HCT116 (cell line): Measurements from ENCODE around the gene DIDO1.

ENCODE experiments used
- EZH2 ChIP-seq: fragments of 200-600 bp; sonication (generic); IDR thresholded peaks from 2 replicates; pipeline ENCODE4 v1.6.1; 2017; ENCODE audit warnings: antibody characterized with exemption, mixed run types
- EZH2phosphoT487 ChIP-seq: fragments of 200-600 bp; IDR thresholded peaks from 2 replicates; pipeline ENCODE4 v1.6.1; 2018; ENCODE audit warnings: antibody characterized with exemption, borderline replicate concordance
- POLR2A ChIP-seq: IDR thresholded peaks from 2 replicates; pipeline ENCODE4 v1.7.0; 2011; ENCODE audit warnings: borderline replicate concordance; ENCODE audit not compliant: insufficient read depth, insufficient read length; ENCODE audit errors: extremely low read depth
- POLR2AphosphoS5 ChIP-seq: IDR thresholded peaks from 2 replicates; pipeline ENCODE4 v1.6.1; 2011; ENCODE audit warnings: mild to moderate bottlenecking, low read depth, low read length, moderate library complexity
- RAD21 ChIP-seq: IDR thresholded peaks from 2 replicates; pipeline ENCODE4 v1.6.1; 2012; ENCODE audit warnings: low read depth, mild to moderate bottlenecking
- YY1 ChIP-seq: IDR thresholded peaks from 2 replicates; pipeline ENCODE4 v1.6.1; 2011; ENCODE audit warnings: low read length, low read depth, moderate library complexity, mild to moderate bottlenecking; ENCODE audit not compliant: insufficient replicate concordance; ENCODE audit errors: extremely low read depth
- ZNF274 ChIP-seq: fragments of 200-500 bp; sonication (Bioruptor generic); IDR thresholded peaks from 2 replicates; pipeline ENCODE4 v1.6.1; 2014; ENCODE audit warnings: mild to moderate bottlenecking, low read depth, low read length, inconsistent platforms
- TF ChIP-seq, protein P1 (sequence below): IDR thresholded peaks from 2 replicates; pipeline ENCODE4 v1.6.1; 2012; ENCODE audit warnings: low read depth
- TF ChIP-seq, protein P2 (sequence below), 3 experiments: fragments of 200-600 bp in 1 of 3; sonication (generic) in 1 of 3; IDR thresholded peaks in 2 of 3; conservative IDR thresholded peaks in 1 of 3; 2 replicates each; pipeline ENCODE4 v1.5.1; 2012 to 2017; ENCODE audit warnings: low read depth in 2 of 3, low read length in 2 of 3, antibody characterized with exemption in 1 of 3, borderline replicate concordance in 1 of 3, control low read depth in 1 of 3, mild to moderate bottlenecking in 1 of 3, mixed read lengths in 1 of 3, mixed run types in 1 of 3, moderate library complexity in 1 of 3; ENCODE audit not compliant: insufficient read depth in 1 of 3
- TF ChIP-seq, protein P3 (sequence below): IDR thresholded peaks from 2 replicates; pipeline ENCODE4 v1.6.1; 2012
- TF ChIP-seq, protein P4 (sequence below): IDR thresholded peaks from 2 replicates; pipeline ENCODE4 v1.6.1; 2012

DNA sequence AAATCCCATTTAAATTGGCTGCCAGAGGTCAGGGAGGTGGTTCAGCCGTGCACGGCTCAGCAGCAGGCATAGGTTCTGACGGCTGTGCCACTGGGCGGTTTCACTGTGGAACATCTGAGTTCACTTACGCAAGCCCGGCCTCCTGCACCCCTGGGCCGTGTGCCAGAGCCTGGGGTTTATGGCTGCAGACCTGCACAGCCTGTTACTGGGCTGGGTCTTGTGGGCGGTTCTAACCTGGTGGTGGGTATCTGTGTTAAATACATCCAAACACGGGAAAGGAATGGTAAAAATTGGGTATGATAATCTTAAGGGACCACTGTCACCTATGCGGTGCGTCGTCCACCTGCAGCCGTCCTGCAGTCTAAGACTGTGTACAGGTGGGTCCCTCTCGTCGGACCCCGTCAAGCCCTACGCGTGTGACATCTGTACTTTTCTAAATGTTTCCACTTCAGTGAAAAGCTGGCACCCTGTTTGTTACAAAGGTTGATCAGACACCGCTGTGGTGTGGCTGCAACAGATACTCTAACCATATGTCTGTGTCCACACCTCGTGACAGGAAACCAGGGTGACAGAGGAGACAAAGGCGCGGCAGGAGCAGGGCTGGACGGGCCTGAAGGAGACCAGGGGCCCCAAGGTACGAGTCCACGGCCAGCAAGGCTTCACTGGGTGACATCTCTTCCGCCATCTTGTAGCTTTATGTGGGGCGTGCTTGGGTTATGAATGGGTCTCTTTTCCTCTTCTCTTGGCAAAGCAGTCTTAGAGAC, 88.0 kb downstream of the DIDO1 start:
- TF ChIP-seq, protein P1, sequence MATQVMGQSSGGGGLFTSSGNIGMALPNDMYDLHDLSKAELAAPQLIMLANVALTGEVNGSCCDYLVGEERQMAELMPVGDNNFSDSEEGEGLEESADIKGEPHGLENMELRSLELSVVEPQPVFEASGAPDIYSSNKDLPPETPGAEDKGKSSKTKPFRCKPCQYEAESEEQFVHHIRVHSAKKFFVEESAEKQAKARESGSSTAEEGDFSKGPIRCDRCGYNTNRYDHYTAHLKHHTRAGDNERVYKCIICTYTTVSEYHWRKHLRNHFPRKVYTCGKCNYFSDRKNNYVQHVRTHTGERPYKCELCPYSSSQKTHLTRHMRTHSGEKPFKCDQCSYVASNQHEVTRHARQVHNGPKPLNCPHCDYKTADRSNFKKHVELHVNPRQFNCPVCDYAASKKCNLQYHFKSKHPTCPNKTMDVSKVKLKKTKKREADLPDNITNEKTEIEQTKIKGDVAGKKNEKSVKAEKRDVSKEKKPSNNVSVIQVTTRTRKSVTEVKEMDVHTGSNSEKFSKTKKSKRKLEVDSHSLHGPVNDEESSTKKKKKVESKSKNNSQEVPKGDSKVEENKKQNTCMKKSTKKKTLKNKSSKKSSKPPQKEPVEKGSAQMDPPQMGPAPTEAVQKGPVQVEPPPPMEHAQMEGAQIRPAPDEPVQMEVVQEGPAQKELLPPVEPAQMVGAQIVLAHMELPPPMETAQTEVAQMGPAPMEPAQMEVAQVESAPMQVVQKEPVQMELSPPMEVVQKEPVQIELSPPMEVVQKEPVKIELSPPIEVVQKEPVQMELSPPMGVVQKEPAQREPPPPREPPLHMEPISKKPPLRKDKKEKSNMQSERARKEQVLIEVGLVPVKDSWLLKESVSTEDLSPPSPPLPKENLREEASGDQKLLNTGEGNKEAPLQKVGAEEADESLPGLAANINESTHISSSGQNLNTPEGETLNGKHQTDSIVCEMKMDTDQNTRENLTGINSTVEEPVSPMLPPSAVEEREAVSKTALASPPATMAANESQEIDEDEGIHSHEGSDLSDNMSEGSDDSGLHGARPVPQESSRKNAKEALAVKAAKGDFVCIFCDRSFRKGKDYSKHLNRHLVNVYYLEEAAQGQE, result no peak
- TF ChIP-seq, protein P2, sequence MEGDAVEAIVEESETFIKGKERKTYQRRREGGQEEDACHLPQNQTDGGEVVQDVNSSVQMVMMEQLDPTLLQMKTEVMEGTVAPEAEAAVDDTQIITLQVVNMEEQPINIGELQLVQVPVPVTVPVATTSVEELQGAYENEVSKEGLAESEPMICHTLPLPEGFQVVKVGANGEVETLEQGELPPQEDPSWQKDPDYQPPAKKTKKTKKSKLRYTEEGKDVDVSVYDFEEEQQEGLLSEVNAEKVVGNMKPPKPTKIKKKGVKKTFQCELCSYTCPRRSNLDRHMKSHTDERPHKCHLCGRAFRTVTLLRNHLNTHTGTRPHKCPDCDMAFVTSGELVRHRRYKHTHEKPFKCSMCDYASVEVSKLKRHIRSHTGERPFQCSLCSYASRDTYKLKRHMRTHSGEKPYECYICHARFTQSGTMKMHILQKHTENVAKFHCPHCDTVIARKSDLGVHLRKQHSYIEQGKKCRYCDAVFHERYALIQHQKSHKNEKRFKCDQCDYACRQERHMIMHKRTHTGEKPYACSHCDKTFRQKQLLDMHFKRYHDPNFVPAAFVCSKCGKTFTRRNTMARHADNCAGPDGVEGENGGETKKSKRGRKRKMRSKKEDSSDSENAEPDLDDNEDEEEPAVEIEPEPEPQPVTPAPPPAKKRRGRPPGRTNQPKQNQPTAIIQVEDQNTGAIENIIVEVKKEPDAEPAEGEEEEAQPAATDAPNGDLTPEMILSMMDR (IDR thresholded peaks at IDR 0.05 in 2 of 3, conservative IDR thresholded peaks at IDR 0.05 in 1 of 3; ENCODE audit: borderline replicate concordance in 1 of 3, insufficient read depth in 1 of 3, low read depth in 2 of 3, low read length in 2 of 3), result no peak
- TF ChIP-seq ZNF274, result no peak
- TF ChIP-seq POLR2A, result no peak
- no peak for TF ChIP-seq EZH2
- TF ChIP-seq EZH2phosphoT487, result no peak
- TF ChIP-seq RAD21, result no peak
- TF ChIP-seq POLR2AphosphoS5, result no peak
- TF ChIP-seq YY1, result no peak
- TF ChIP-seq, protein P3, sequence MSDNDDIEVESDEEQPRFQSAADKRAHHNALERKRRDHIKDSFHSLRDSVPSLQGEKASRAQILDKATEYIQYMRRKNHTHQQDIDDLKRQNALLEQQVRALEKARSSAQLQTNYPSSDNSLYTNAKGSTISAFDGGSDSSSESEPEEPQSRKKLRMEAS, result no peak
- TF ChIP-seq, protein P4, sequence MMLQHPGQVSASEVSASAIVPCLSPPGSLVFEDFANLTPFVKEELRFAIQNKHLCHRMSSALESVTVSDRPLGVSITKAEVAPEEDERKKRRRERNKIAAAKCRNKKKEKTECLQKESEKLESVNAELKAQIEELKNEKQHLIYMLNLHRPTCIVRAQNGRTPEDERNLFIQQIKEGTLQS, result no peak
